GM23338 (cell line): ENCODE data around the gene SDF2L1.

ENCODE experiments used
- CREB1 ChIP-seq: fragments of 250-450 bp; sonication (Bioruptor Pico); IDR thresholded peaks from 2 replicates; pipeline ENCODE4 v1.5.0; 2020; ENCODE audit warnings: low read depth, mild to moderate bottlenecking, moderate library complexity
- ETS1 ChIP-seq: IDR thresholded peaks from 2 replicates; pipeline ENCODE4 v1.6.1; 2016; ENCODE audit warnings: antibody characterized with exemption
- EZH2 ChIP-seq: fragments of 200-600 bp; sonication (generic); IDR thresholded peaks from one replicate; pipeline ENCODE4 v1.8.0; 2017; ENCODE audit warnings: antibody characterized with exemption, mild to moderate bottlenecking, low read depth; ENCODE audit not compliant: unreplicated experiment
- JUNB ChIP-seq: IDR thresholded peaks from one replicate; pipeline ENCODE4 v1.6.1; 2016; ENCODE audit warnings: antibody characterized with exemption; ENCODE audit not compliant: unreplicated experiment
- NANOG ChIP-seq: IDR thresholded peaks from 2 replicates; pipeline ENCODE4 v1.6.1; 2016; ENCODE audit warnings: antibody characterized with exemption, borderline replicate concordance
- POLR2AphosphoS5 ChIP-seq: IDR thresholded peaks from 2 replicates; pipeline ENCODE4 v1.6.1; 2016; ENCODE audit warnings: antibody characterized with exemption, low read depth
- REST ChIP-seq: IDR thresholded peaks from one replicate; pipeline ENCODE4 v1.6.1; 2018; ENCODE audit warnings: antibody characterized with exemption; ENCODE audit not compliant: unreplicated experiment
- ZNF331 ChIP-seq: fragments of 250-450 bp; sonication (Bioruptor Pico); IDR thresholded peaks from 2 replicates; pipeline ENCODE4 v1.5.0; 2020; ENCODE audit warnings: low read depth, mild to moderate bottlenecking, moderate library complexity
- TF ChIP-seq, protein P1 (sequence below), 2 experiments: fragments of 200-600 bp in 1 of 2; sonication (generic) in 1 of 2; conservative IDR thresholded peaks; 2 replicates each; pipeline versions ENCODE4 v1.5.1 to v1.6.1; 2016 to 2017; ENCODE audit warnings: antibody characterized with exemption in 2 of 2, low read depth in 2 of 2, mild to moderate bottlenecking in 2 of 2, moderate library complexity in 1 of 2

GRCh38 chr22:21652547-21653545 is 10.7 kb downstream of the SDF2L1 start:
- TF ChIP-seq, protein P1, sequence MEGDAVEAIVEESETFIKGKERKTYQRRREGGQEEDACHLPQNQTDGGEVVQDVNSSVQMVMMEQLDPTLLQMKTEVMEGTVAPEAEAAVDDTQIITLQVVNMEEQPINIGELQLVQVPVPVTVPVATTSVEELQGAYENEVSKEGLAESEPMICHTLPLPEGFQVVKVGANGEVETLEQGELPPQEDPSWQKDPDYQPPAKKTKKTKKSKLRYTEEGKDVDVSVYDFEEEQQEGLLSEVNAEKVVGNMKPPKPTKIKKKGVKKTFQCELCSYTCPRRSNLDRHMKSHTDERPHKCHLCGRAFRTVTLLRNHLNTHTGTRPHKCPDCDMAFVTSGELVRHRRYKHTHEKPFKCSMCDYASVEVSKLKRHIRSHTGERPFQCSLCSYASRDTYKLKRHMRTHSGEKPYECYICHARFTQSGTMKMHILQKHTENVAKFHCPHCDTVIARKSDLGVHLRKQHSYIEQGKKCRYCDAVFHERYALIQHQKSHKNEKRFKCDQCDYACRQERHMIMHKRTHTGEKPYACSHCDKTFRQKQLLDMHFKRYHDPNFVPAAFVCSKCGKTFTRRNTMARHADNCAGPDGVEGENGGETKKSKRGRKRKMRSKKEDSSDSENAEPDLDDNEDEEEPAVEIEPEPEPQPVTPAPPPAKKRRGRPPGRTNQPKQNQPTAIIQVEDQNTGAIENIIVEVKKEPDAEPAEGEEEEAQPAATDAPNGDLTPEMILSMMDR (conservative IDR thresholded peaks at IDR 0.05; ENCODE audit: low read depth in 2 of 2) = 0 out of 4 replicates have a peak, but pooled peaks of 1 of the 2 experiments have one; percentile 15
- no peak for TF ChIP-seq EZH2
- TF ChIP-seq JUNB = no peak
- TF ChIP-seq POLR2AphosphoS5 = peak; percentile 20; the same call in 1 of the 2 replicates
- no peak for TF ChIP-seq ZNF331 (CRISPR knock-in tag)
- no peak for TF ChIP-seq CREB1 (CRISPR knock-in tag)
- no peak for TF ChIP-seq REST
- TF ChIP-seq ETS1 = no peak
- TF ChIP-seq NANOG = no peak
